Measurements from ENCODE around the gene FHIP2A.

FHIP2A gene

DNA sequence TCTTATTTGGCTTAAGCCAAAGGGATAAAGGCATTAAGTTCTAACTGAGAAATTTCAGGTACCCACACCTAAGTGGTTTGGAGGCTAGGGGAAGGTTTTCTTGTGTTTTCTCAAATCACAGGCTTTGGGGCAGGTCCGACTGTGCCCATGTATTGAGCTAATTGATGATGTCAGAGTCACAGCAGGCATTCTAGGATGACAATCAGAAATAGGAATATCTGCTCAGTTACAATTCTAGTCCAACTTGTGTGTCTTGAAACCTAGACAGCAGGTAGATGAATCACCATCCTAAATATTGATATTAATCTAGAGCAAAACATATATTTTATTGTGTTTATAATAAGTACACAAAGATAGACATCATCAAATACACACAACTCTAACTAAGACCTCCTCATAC lies 2.3 kb upstream of the FHIP2A start (continued):
- TF ChIP-seq, protein P1, sequence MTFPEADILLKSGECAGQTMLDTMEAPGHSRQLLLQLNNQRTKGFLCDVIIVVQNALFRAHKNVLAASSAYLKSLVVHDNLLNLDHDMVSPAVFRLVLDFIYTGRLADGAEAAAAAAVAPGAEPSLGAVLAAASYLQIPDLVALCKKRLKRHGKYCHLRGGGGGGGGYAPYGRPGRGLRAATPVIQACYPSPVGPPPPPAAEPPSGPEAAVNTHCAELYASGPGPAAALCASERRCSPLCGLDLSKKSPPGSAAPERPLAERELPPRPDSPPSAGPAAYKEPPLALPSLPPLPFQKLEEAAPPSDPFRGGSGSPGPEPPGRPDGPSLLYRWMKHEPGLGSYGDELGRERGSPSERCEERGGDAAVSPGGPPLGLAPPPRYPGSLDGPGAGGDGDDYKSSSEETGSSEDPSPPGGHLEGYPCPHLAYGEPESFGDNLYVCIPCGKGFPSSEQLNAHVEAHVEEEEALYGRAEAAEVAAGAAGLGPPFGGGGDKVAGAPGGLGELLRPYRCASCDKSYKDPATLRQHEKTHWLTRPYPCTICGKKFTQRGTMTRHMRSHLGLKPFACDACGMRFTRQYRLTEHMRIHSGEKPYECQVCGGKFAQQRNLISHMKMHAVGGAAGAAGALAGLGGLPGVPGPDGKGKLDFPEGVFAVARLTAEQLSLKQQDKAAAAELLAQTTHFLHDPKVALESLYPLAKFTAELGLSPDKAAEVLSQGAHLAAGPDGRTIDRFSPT (tag by site-specific recombination; IDR thresholded peaks at IDR 0.05), result no peak
- TF ChIP-seq ZNF394 (tag by site-specific recombination; IDR thresholded peaks at IDR 0.05; ENCODE audit: borderline replicate concordance) (0 out of 2 replicates have a peak, but pooled peaks have one; percentile 19), YY2 (tag by site-specific recombination; IDR thresholded peaks at IDR 0.05) (no peak), ZNF76 (tag by site-specific recombination; IDR thresholded peaks at IDR 0.05; ENCODE audit: borderline replicate concordance, low read depth) (no peak), ZNF266 (tag by site-specific recombination; IDR thresholded peaks at IDR 0.05; ENCODE audit: low read depth) (no peak), ZNF629 (tag by site-specific recombination; IDR thresholded peaks at IDR 0.05) (peak; percentile 62), ZIC2 (tag by site-specific recombination; IDR thresholded peaks at IDR 0.05) (no peak), ZNF843 (tag by site-specific recombination; IDR thresholded peaks at IDR 0.05) (no peak), GLIS2 (tag by site-specific recombination; IDR thresholded peaks at IDR 0.05) (no peak), ZNF140 (tag by site-specific recombination; IDR thresholded peaks at IDR 0.05) (no peak), ZNF768 (tag by site-specific recombination; IDR thresholded peaks at IDR 0.05) (no peak), GLI4 (tag by site-specific recombination; IDR thresholded peaks at IDR 0.05) (no peak), ZNF157 (tag by site-specific recombination; IDR thresholded peaks at IDR 0.05) (no peak), ZNF133 (tag by site-specific recombination; IDR thresholded peaks at IDR 0.05) (no peak), ZSCAN5A (tag by site-specific recombination; IDR thresholded peaks at IDR 0.05) (no peak)
- TF ChIP-seq, protein P2, sequence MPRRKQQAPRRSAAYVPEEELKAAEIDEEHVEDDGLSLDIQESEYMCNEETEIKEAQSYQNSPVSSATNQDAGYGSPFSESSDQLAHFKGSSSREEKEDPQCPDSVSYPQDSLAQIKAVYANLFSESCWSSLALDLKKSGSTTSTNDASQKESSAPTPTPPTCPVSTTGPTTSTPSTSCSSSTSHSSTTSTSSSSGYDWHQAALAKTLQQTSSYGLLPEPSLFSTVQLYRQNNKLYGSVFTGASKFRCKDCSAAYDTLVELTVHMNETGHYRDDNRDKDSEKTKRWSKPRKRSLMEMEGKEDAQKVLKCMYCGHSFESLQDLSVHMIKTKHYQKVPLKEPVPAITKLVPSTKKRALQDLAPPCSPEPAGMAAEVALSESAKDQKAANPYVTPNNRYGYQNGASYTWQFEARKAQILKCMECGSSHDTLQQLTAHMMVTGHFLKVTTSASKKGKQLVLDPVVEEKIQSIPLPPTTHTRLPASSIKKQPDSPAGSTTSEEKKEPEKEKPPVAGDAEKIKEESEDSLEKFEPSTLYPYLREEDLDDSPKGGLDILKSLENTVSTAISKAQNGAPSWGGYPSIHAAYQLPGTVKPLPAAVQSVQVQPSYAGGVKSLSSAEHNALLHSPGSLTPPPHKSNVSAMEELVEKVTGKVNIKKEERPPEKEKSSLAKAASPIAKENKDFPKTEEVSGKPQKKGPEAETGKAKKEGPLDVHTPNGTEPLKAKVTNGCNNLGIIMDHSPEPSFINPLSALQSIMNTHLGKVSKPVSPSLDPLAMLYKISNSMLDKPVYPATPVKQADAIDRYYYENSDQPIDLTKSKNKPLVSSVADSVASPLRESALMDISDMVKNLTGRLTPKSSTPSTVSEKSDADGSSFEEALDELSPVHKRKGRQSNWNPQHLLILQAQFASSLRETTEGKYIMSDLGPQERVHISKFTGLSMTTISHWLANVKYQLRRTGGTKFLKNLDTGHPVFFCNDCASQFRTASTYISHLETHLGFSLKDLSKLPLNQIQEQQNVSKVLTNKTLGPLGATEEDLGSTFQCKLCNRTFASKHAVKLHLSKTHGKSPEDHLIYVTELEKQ (tag by site-specific recombination; IDR thresholded peaks at IDR 0.05; ENCODE audit: borderline replicate concordance), result no peak
- TF ChIP-seq, protein P3, sequence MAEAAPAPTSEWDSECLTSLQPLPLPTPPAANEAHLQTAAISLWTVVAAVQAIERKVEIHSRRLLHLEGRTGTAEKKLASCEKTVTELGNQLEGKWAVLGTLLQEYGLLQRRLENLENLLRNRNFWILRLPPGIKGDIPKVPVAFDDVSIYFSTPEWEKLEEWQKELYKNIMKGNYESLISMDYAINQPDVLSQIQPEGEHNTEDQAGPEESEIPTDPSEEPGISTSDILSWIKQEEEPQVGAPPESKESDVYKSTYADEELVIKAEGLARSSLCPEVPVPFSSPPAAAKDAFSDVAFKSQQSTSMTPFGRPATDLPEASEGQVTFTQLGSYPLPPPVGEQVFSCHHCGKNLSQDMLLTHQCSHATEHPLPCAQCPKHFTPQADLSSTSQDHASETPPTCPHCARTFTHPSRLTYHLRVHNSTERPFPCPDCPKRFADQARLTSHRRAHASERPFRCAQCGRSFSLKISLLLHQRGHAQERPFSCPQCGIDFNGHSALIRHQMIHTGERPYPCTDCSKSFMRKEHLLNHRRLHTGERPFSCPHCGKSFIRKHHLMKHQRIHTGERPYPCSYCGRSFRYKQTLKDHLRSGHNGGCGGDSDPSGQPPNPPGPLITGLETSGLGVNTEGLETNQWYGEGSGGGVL (tag by site-specific recombination; IDR thresholded peaks at IDR 0.05), result no peak
- TF ChIP-seq, protein P4, sequence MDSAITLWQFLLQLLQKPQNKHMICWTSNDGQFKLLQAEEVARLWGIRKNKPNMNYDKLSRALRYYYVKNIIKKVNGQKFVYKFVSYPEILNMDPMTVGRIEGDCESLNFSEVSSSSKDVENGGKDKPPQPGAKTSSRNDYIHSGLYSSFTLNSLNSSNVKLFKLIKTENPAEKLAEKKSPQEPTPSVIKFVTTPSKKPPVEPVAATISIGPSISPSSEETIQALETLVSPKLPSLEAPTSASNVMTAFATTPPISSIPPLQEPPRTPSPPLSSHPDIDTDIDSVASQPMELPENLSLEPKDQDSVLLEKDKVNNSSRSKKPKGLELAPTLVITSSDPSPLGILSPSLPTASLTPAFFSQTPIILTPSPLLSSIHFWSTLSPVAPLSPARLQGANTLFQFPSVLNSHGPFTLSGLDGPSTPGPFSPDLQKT (IDR thresholded peaks at IDR 0.05; ENCODE audit: borderline replicate concordance, low read depth, low read length), result no peak
- TF ChIP-seq, protein P5, sequence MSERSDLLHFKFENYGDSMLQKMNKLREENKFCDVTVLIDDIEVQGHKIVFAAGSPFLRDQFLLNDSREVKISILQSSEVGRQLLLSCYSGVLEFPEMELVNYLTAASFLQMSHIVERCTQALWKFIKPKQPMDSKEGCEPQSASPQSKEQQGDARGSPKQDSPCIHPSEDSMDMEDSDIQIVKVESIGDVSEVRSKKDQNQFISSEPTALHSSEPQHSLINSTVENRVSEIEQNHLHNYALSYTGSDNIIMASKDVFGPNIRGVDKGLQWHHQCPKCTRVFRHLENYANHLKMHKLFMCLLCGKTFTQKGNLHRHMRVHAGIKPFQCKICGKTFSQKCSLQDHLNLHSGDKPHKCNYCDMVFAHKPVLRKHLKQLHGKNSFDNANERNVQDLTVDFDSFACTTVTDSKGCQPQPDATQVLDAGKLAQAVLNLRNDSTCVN (tag by site-specific recombination; optimal IDR thresholded peaks at IDR 0.05), result no peak

Data from HEK293 (cell line).